Measurements from ENCODE around the gene LYZL6.
"Not testable (repeated sequence)": the region's sequence is repeated elsewhere in the genome, so short reads cannot be mapped to it uniquely, and the experiment has no call there.

The LYZL6 gene

GRCh38 chr17:35944151-35944550, 638 bp upstream of the LYZL6 start:
- DNase-seq = no peak

DNA sequence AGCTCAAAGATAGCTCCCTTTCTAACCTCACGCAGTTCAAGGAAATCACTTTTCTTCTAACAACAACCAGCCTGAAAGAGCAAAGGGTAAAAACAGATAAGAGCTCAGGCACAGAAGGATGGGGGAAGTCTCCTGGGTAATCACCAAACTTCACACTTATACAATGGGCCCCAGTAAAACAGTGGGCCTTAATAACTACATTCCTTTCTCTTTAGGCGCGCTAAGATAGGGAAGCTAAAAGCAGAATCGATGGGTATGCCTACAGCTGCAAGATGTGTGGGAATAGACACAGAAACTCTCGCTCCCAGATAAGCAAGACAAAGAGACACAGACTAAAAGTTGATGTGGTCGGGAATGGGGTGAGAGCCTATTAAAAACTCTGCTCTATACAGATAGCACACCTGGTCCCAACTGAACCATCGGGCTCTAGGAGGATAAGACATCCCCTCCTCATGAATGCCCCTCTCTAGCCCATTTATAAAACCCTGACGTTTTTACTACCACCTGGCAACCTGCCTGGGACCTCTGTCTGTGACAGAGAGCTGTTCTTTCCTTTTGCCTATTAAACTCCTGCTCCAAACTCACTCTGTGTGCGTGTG, 826 bp downstream of the LYZL6 start:
- DNase-seq = no peak

- not testable (repeated sequence) for DNase-seq
Measured at GRCh38 chr17:35938492-35938891, 5.0 kb downstream of the LYZL6 start.

GRCh38 chr17:35936063-35936462, 7.5 kb downstream of the LYZL6 start:
- DNase-seq = no peak

DNA sequence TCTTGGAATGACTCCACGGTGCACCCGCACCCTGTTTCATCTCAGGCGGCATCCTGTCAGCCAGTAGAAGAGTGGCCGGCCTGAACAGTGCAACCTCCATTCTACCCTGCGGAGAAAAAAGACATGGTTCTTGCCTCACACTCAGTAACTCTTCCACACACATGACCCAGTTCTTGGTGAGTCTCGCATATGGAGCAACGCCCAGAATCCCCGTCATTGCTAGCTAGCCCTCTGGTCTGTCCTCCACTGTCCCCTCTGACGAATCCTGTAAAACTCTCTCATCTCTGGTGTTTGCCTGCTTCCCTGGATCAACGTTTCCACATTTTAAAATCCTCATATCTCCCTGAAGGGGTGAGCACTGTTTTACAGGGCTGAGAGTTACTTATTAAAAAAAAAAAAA, 8.8 kb downstream of the LYZL6 start:
- no peak for DNase-seq

- no peak for DNase-seq
Measured at GRCh38 chr17:35932586-35932985, 10.9 kb downstream of the LYZL6 start.

DNA sequence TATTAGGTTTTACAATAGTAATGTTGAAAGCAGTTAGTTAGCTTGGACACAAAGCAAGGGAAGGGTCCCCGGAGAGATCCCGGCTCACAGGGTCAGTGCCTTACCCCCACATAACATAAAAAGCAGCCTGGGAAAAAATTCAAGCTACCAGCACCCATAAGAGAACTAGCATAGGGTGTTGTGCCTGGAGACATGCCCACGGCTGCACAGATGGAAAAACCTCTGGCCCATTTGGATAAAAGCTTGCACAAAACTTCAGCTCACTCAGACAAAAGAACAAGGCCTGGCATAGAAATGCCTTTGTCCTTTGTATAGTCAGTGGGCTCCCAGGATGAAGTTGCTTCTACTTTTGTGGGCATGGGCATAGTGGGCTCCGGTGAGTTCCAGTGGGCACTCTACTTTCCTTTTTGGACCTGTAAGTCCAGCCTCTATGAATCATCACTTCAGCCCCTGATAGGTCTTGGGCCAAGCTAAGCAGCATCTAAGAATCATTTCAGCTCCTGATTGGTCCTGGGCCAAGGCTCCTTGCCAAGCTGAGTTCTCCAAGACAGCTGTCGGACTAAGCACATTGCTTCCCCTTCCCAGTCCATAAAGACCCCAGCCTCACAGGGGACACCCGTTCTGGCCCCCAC, 11.6 kb downstream of the LYZL6 start:
- DNase-seq = no peak

- DNase-seq = peak; percentile 89 to 92
Measured at GRCh38 chr17:35930211-35931065, 13.1 kb downstream of the LYZL6 start, which contains the start of gene RDM1. Gene RDM1 (minus strand): TSS chr17:35930773. CDS start chr17:35930727, 46 bp downstream.

GRCh38 chr17:35927714-35928113, 15.8 kb downstream of the LYZL6 start:
- no peak for DNase-seq

- no peak for DNase-seq
Measured at GRCh38 chr17:35923609-35924114, 19.9 kb downstream of the LYZL6 start.

GRCh38 chr17:35920229-35920628, 23.3 kb downstream of the LYZL6 start:
- no peak for DNase-seq

- no peak for DNase-seq
Measured at GRCh38 chr17:35918665-35919064, 24.8 kb downstream of the LYZL6 start.

DNA sequence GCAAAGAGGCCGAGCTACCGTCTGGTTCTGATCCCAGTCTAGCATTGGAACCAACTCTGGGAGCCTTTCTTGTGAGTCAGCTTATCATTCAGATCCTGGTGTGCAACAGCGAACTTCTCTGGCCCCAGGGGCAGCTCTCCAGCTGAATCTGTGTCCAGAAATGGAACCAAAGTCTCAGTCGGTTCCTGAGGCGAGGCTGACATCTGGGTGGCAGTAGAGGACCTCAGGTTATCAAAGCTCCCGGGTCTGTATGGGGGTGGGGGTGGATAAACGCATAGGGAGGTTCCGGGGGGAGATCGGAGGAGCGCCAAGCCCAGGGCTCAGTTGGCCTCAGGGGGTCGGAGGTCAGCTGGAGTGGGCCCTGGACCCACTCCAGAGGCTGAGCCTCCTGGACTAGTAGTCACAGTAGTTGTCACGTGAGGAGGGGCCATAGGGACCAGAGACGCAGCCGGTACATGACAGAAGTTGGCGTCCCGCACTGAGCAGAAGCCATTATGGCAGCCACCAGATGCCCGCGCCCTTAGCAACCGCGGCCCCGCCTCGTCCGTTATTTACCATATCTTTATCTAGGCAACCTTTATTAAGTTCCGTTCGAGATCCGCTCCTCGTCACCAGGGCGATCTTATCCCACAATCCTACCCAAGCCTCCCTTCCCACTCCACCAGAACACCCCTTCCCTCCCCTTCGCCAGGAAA, 25.8 kb downstream of the LYZL6 start:
- no peak for DNase-seq

DNA sequence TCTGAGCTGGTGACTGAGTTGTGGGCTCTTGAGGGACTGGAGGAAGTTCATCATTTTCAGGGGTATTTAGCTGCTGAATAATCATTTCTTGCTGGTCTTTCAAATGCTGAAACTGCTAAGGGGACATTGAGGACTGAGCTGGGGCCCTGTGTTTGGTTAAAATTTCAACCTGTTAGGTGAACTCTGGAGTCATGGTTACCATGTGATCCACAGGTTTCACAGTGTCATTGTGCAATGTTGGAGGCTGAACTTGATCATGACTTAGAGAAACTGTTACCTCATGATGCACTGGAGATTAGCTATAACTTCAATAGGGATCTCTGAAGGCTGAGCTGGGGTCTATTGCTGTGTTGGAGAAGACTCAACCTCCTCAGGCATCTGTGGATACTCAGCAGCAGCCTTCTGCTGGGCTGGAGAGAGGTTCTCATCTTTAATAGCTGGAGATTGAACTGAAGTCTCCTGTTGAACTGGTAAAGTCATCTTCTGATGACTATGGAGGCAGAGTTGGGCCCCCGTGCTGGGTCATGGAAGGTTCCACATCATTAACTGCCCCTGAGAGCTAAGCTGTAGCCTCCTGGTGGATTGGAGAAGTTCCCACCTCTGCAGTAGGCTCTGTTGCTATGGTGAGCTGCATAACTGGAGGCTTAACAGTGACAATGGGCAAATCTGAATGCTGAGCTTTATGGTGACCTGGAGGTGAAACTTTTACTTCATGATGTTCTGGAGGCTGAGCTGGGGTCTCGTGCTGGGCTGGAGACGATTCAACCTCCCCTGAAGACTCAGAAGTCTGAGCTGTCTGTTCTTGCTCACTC, 28.2 kb downstream of the LYZL6 start:
- DNase-seq = no peak

DNA sequence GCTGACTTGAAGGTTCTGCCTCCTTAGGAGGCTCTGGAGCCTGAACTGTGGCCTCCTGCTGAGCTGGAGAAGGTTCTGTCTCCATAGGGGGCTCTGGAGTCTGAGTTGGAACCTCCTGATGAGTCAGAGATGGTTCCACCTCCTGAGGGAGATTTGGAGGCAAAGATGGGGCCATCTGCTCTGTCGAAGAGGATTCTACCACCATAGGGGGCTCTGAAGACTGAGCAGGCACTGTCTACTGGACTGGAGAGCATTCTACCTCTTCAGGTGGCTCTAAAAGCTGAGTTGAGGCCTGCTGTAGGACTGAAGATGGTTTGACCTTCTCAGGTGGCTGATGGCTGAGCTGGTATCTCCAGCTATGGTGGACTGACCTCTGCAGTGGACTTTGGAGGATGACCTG, 29.2 kb downstream of the LYZL6 start:
- no peak for DNase-seq

DNA sequence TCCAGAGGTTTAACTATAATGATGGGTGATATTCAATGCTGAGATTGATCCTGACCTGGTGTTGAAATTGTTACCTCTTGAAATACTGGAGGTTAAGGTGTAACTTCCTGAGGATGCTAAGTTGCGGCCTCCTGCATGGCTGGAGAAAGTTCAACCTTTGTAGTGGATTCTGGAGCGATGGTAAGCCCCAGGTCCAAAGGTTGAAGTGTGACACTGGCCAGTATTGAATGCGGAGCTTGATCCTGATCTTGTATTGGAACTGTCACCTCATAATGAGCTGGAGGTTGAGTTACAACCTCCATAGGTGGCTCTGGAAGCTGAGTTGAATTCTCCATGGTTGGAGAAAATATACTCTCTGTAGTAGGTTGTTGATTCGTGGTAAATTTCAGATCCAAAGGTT, 29.9 kb downstream of the LYZL6 start:
- no peak for DNase-seq

DNA sequence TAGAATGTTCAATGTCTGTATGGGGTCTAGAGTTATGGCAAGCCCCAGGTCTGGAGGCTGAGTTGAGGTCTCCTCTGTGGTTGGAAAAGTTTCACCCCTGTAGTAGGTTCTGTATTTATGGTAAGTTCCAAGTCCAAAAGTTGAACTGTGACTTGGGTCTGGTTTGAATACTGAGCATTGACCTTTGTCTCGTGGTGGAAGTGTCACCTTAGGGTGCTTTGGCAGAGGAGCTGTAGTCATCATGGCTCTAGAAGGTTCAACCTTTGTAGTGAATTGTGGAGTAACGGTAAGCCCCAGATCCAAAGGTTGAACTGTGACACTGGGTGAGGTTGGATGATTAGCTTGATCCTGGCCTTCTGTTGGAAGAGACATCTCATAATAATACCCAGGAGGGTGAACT, 30.6 kb downstream of the LYZL6 start:
- DNase-seq = no peak

GRCh38 chr17:35912339-35912912, 31.1 kb downstream of the LYZL6 start:
- DNase-seq = no peak

GRCh38 chr17:35909408-35909807, 34.1 kb downstream of the LYZL6 start:
- DNase-seq = no peak

DNA sequence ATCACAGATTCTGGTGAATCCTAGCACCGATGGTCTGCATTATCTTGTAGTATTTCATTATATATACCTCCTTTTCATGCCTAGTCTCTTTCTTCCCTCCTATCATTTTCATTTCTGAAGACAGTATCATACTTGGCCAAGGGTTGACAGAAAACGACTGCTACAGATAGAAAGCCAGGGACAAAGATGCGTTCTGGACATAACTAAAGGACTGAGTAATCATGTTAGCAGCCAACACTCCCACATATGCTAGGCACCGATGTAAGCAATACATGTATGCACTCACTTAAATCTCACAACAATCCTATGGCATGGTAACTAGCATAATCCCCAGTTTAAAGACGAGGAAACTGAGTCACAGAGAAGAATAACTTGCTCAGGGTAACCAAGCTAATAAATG, 35.8 kb downstream of the LYZL6 start:
- DNase-seq = no peak

DNA sequence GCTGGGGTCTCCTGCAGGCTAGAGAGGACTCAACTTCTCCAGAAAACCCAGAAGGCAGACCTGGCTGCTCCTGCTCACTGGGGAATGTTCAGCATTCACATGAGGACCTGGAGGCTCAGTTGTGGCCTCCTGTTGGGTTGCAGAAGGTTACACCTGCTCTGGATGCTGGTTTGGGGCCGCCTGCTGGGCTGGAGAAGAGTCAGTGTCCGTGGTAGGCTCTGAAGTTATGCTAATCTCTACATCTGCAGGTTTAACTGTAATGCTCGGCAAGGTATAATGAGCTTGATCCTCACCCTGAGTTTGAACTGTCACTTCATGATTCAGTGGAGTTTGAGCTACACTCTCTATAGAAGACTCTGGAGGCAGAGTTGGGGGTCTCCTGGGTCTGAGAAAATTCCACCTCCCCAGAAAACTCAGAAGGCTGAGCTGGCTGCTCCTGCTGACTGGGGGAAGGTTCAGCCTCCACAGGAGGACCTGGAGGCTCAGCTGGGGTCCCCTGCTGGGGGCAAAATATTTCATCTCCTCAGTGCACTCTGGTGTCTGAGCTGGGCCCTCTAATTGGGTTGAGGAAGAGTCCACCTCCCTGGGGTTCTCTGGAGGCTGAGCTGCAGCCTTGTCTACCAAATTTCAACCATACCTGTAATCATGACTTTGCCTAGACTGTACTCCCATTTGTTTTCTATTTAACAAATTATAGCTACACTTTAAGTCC, 36.4 kb downstream of the LYZL6 start:
- no peak for DNase-seq

All from activated CD4-positive, alpha-beta T cell treated with anti-CD3 and anti-CD28 coated beads, Interleukin-2, amount 50 U/mL, for 48 hours (primary cell).